Upper lobe of right lung (tissue), 1 donor: ENCODE measurements around the gene WNT2B. TPM values are rescaled to one million over a fixed set of nuclear protein-coding genes. Genes with fewer than 3 reads are reported as not detected.

Experiments
- ATAC-seq: fragments of 200-7000 bp; cut with Tn5 transposase; one replicate; pipeline ENCODE4 v1.9.1; 2020; ENCODE audit warnings: mild to moderate bottlenecking, moderate library complexity
- DNase-seq: peaks from one replicate; pipeline ENCODE4 v3.0.0-alpha.2; 2020
- H3K27ac ChIP-seq: fragments of 200-600 bp; one replicate; pipeline ENCODE4 v1.8.0; 2022
- H3K27me3 ChIP-seq: fragments of 200-600 bp; one replicate; pipeline ENCODE4 v1.8.0; 2022; ENCODE audit warnings: mild to moderate bottlenecking
- H3K36me3 ChIP-seq: fragments of 200-600 bp; one replicate; pipeline ENCODE4 v1.8.0; 2022
- H3K4me1 ChIP-seq: fragments of 200-600 bp; one replicate; pipeline ENCODE4 v1.8.0; 2022
- H3K4me3 ChIP-seq: fragments of 200-600 bp; one replicate; pipeline ENCODE4 v1.8.0; 2022; ENCODE audit warnings: mild to moderate bottlenecking
- H3K9me3 ChIP-seq: fragments of 200-600 bp; one replicate; pipeline ENCODE4 v1.8.0; 2022
- intact Hi-C: fragments of 100-400 bp; cut with DNase I; formaldehyde crosslinking; loops from one replicate; pipeline ENCODE4 v1.11.0; 2022
- total RNA-seq: library from RNA; stranded (reverse); fragmentation: NEBNext Ultra II Directional; extraction: Animal tissue kit (Norgen Biotek cat#: 25700); gene quantifications from one replicate; pipeline ENCODE4 v1.2.1, GENCODE V29; 2021
- TF ChIP-seq, protein P1 (sequence below): fragments of 200-600 bp; IDR thresholded peaks from one replicate; pipeline ENCODE4 v1.8.0; 2022; ENCODE audit warnings: antibody characterized with exemption
- donor health status: DM: no; HTN: yes; CAD: no; lungs with severe emphysema.

Gene WNT2B
- total RNA-seq, 1 donor from 2014 or later, result 8.5 TPM

- ATAC-seq, result no peak
- no peaks in the 10 kb centered on the region for H3K9me3 ChIP-seq
- H3K27me3 ChIP-seq, result no peaks in the 10 kb centered on the region
- intact Hi-C loops, result no loop called here
- no peaks in the 10 kb centered on the region for H3K4me1 ChIP-seq
- H3K36me3 ChIP-seq, result no peaks in the 10 kb centered on the region
- DNase-seq, result no peak
- H3K27ac ChIP-seq, result no peak overlapping the region
- no peak overlapping the region for H3K4me3 ChIP-seq
- TF ChIP-seq, protein P1, sequence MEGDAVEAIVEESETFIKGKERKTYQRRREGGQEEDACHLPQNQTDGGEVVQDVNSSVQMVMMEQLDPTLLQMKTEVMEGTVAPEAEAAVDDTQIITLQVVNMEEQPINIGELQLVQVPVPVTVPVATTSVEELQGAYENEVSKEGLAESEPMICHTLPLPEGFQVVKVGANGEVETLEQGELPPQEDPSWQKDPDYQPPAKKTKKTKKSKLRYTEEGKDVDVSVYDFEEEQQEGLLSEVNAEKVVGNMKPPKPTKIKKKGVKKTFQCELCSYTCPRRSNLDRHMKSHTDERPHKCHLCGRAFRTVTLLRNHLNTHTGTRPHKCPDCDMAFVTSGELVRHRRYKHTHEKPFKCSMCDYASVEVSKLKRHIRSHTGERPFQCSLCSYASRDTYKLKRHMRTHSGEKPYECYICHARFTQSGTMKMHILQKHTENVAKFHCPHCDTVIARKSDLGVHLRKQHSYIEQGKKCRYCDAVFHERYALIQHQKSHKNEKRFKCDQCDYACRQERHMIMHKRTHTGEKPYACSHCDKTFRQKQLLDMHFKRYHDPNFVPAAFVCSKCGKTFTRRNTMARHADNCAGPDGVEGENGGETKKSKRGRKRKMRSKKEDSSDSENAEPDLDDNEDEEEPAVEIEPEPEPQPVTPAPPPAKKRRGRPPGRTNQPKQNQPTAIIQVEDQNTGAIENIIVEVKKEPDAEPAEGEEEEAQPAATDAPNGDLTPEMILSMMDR, result no peak
Measured at GRCh38 chr1:112529301-112529700, 20.5 kb downstream of the WNT2B start.

- Histone ChIP-seq H3K36me3 (no peaks in the 10 kb centered on the region), H3K9me3 (no peaks in the 10 kb centered on the region)
- TF ChIP-seq, protein P1, result no peak
Measured at GRCh38 chr1:112530832-112531231, 22.1 kb downstream of the WNT2B start.

DNA sequence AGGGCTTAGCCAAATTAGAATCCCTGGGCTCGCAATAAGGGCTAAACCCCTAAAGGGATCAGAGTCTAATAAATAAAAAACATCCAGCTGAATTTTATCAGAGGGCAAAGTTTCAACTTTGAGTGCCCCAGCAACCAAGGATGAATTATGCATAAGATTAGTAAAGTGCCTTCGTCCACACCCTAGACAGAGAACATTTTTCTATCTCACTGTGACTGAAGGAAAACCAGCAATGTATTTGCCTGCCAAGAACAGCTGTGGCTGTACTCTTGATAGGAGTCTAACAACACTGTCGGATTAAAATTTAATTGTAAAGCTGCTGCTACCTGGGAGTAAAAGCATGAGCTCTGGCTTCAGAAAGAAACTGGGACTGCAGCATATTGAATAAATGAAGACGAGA lies 23.3 kb downstream of the WNT2B start:
- TF ChIP-seq, protein P1, result no peak
- Histone ChIP-seq H3K9me3 (no peaks in the 10 kb centered on the region), H3K27ac (no peak overlapping the region), H3K4me1 (no peaks in the 10 kb centered on the region), H3K27me3 (no peaks in the 10 kb centered on the region), H3K36me3 (no peaks in the 10 kb centered on the region), H3K4me3 (no peak overlapping the region)
- intact Hi-C loops, result no loop called here
- DNase-seq, result no peak
- ATAC-seq, result no peak

More at GRCh38 chr1:112530832-112531231, 22.1 kb downstream of the WNT2B start:
- no peak overlapping the region for H3K27ac ChIP-seq
- no peak overlapping the region for H3K4me3 ChIP-seq
- no peak for ATAC-seq
- intact Hi-C loops, result no loop called here
- H3K27me3 ChIP-seq, result no peaks in the 10 kb centered on the region
- no peak for DNase-seq
- no peaks in the 10 kb centered on the region for H3K4me1 ChIP-seq

DNA sequence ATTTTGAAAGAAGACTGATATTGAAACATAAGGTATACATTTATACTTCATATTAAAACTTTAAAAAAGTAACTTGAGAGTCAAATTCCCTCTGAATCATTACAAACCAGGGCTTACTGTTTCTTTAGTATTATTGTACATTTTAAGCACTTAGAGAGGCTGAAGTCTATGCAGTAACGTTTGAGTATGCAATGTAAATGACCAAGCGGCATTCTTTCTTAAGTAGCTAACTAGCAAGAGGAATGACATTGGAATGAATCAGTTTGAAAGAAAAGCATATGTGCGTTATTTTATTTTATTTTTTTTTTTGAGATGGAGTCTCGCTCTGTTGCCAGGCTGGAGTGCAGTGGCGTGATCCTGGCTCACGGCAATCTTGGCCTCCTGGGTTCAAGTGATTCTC lies 24.3 kb downstream of the WNT2B start:
- Histone ChIP-seq H3K4me3 (no peak overlapping the region), H3K27ac (no peak overlapping the region), H3K36me3 (no peaks in the 10 kb centered on the region), H3K9me3 (no peaks in the 10 kb centered on the region), H3K4me1 (no peaks in the 10 kb centered on the region), H3K27me3 (no peaks in the 10 kb centered on the region)
- TF ChIP-seq, protein P1, result no peak
- ATAC-seq (no peak), DNase-seq (no peak)
- intact Hi-C loops, result no loop called here

DNA sequence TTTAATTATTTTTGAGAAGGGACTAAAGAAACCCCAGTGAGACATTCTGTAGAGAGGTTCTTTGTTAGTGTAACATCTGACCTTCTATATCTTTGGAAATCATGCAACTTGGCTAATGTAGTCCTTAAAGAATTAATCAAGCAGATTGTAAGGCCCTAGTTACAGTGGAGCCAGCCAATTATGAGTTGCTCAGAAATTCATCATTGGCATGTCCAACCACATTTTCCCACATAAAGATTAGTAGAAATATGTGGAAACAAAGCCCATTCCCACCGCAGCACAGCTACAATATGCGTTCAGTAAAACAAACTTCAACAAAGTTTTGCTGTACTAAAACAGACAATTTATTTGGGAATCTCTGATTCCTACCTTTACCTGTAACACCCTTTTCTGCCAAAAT lies 27.8 kb downstream of the WNT2B start:
- H3K36me3 ChIP-seq, result peaks cover 16% of the 10 kb centered on the region
- TF ChIP-seq, protein P1, result no peak
- ATAC-seq (no peak), DNase-seq (no peak)
- no peaks in the 10 kb centered on the region for H3K27me3 ChIP-seq
- H3K9me3 ChIP-seq, result no peaks in the 10 kb centered on the region
- intact Hi-C loops, result no loop called here
- no peaks in the 10 kb centered on the region for H3K4me1 ChIP-seq
- H3K4me3 ChIP-seq, result no peak overlapping the region
- no peak overlapping the region for H3K27ac ChIP-seq

- H3K36me3 ChIP-seq, result peaks cover 16% of the 10 kb centered on the region
- H3K4me3 ChIP-seq, result no peak overlapping the region
- no peaks in the 10 kb centered on the region for H3K27me3 ChIP-seq
- DNase-seq (no peak), ATAC-seq (no peak)
- no peak overlapping the region for H3K27ac ChIP-seq
- TF ChIP-seq, protein P1, result no peak
- H3K4me1 ChIP-seq, result no peaks in the 10 kb centered on the region
- no peaks in the 10 kb centered on the region for H3K9me3 ChIP-seq
- intact Hi-C loops, result no loop called here
Measured at GRCh38 chr1:112537456-112537855, 28.7 kb downstream of the WNT2B start.
